ENCODE measurements around the gene EXOC3L2.
"Not testable (repeated sequence)": the region's sequence is repeated elsewhere in the genome, so short reads cannot be mapped to it uniquely, and the experiment has no call there.

EXOC3L2 gene

DNA sequence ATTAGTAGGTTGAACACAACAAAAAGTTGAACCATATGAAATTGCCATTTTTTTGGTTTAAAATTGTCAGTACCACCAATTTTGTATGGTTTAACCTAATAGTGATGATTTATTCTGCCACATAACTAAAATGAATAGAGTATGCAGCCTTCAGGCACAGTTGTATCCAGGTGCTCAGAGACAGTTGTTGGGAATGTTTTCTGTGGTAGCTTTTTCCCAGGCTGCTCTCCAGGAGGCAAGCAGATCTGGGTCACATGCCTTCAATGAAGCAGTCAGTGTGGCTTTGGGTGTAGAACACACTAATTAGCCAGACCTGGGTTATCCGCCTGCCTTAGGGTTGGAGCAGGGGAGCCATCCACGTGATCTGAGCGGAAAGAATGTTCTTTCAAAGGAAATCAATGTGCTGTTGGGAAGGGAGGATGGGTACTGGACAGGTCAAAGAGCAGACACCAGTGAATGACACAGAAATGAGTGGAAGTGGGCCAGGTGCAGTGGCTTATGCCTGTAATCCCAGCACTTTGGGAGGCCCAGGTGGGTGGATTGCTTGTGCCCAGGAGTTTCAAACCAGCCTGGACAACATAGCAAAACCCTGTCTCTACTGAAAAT, 34.5 kb upstream of the EXOC3L2 start:
- TF ChIP-seq, protein P1, sequence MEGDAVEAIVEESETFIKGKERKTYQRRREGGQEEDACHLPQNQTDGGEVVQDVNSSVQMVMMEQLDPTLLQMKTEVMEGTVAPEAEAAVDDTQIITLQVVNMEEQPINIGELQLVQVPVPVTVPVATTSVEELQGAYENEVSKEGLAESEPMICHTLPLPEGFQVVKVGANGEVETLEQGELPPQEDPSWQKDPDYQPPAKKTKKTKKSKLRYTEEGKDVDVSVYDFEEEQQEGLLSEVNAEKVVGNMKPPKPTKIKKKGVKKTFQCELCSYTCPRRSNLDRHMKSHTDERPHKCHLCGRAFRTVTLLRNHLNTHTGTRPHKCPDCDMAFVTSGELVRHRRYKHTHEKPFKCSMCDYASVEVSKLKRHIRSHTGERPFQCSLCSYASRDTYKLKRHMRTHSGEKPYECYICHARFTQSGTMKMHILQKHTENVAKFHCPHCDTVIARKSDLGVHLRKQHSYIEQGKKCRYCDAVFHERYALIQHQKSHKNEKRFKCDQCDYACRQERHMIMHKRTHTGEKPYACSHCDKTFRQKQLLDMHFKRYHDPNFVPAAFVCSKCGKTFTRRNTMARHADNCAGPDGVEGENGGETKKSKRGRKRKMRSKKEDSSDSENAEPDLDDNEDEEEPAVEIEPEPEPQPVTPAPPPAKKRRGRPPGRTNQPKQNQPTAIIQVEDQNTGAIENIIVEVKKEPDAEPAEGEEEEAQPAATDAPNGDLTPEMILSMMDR (IDR thresholded peaks at IDR 0.05; ENCODE audit: low read depth, low read length): no peak
- DNase-seq (ENCODE audit: extremely low read depth, low read depth): no peak

DNA sequence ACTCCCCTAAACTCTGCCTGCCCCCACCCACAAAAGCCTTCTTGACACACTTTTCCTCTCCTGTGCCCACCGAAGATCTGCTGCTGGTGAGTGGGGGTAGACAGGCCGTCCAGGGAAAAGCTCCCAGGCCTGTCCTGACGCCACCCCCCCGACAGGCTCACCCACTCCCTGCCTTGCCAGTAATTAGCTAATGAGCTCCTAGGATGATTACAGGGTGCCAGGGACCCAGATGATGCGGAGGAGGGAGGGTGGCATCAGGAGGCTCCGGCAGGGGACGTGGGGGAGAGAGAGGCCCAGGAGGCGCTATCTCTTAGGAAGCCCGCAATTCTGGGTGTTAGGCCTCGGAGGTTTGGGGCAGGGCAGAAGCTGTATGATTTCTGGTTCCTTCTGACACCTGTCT, 32.9 kb upstream of the EXOC3L2 start:
- TF ChIP-seq, protein P1 (IDR thresholded peaks at IDR 0.05; ENCODE audit: low read depth, low read length): no peak
- DNase-seq (ENCODE audit: extremely low read depth, low read depth): no peak

DNA sequence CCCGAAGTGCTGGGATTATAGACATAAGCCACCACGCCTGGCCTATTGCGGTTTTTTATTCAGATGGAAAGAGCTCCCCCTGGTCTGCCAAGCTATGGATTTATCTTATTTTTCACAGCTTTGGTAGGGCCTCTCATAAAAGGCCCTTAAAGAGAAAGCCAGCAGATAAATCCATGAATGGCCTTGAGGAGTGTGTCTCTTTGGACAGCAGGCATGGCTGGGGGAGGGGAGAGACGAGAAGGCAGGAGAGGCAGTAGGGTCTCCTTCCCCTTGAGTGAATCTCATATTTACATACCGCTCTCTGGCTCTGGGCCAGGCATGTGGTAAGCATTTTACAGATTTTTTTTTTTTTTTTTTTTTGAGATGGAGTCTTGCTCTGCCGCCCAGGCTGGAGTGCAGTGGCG, 31.1 kb upstream of the EXOC3L2 start:
- TF ChIP-seq, protein P1 (IDR thresholded peaks at IDR 0.05; ENCODE audit: low read depth, low read length): no peak
- no peak for DNase-seq (ENCODE audit: extremely low read depth, low read depth)

DNA sequence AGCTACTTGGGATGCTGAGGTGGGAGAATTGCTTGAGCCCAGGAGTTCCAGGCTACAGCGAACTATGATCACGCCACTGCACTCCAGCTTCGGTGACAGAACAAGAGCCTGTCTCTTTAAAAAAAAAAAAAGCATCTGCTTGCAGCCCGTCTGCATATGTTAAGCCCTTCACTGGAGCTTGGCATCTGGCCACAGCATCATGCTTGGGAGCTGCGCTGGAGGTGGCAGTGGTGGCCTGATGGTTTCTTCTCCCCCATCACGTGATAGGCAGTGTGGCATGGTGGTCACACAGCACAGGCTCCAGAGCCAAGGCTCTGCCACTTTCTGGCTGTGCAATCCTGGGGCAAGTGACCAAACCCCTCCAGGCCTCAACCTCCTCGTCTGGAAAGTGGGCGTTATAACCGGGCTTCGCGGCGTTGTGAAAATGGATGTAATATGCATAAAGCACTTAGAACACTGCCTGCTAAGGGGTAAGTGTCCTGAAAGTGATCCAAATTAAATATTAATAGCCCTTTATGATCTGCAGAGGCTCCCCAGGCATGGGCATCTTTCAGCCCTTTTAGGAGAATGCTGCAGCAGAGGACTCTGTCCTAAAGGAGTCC, 30.3 kb upstream of the EXOC3L2 start:
- TF ChIP-seq, protein P1 (IDR thresholded peaks at IDR 0.05; ENCODE audit: low read depth, low read length): no peak

DNA sequence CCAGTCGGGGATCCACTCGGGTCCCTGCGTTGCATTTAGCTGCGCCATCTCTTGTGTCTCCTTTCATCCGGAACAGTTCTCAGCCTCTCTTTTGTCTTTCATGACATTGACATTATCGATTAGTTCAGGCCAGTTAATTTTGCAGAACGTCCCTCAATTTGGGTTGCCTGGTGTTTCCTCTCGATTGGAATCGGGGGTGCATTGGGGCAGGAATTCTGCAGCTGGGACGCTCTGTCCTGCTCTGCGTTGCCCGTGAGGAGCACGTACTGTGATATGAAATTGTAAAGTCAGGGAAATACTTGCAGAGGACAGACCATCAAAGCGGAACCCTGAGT, 28.3 kb upstream of the EXOC3L2 start:
- TF ChIP-seq, protein P1 (IDR thresholded peaks at IDR 0.05; ENCODE audit: low read depth, low read length): no peak
- DNase-seq (ENCODE audit: extremely low read depth, low read depth): no peak

More for the DNA sequence above, 30.3 kb upstream of the EXOC3L2 start:
- DNase-seq (ENCODE audit: extremely low read depth, low read depth): no peak

DNA sequence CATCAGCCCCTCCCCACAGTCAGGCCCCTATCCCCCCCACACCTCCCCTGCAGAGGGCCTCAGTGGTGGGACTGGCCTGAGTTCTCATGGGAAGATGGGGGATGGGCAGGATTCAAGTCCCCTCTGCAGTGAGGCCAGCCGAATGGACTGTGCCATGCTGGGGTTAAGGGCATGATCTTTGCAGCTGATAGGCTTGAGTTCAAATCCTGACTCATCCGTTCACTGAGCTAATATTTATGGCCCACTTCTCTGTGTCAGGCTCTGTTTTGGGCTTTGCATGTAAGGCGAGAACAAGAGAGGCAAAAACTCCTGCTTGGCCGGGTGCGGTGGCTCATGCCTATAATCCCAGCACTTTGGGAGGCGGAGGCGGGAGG, 26.5 kb upstream of the EXOC3L2 start:
- TF ChIP-seq, protein P1 (IDR thresholded peaks at IDR 0.05; ENCODE audit: low read depth, low read length): no peak

DNA sequence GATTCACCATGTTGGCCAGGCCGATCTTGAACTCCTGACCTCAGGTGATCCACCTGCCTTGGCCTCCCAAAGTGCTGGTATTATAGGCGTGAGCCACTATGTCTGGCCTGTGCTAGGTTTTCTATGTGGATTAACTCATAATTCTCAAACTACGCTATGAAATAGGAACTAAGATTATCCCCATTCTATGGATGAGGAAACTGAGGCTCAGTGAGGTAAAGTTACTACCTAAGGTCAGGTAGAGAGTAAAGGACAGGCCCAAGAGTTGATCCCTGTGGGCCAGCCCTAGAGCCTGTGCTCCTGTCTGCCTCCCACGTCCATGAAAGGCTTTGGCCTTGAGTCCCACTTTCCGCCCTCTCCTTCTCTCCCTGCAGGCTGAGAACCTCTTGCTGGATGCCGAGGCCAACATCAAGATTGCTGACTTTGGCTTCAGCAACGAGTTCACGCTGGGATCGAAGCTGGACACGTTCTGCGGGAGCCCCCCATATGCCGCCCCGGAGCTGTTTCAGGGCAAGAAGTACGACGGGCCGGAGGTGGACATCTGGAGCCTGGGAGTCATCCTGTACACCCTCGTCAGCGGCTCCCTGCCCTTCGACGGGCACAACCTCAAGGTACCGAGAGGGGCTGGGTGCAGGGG, 26.0 kb upstream of the EXOC3L2 start:
- TF ChIP-seq, protein P1 (IDR thresholded peaks at IDR 0.05; ENCODE audit: low read depth, low read length): no peak

More for the DNA sequence above, 26.5 kb upstream of the EXOC3L2 start:
- no peak for DNase-seq (ENCODE audit: extremely low read depth, low read depth)

DNA sequence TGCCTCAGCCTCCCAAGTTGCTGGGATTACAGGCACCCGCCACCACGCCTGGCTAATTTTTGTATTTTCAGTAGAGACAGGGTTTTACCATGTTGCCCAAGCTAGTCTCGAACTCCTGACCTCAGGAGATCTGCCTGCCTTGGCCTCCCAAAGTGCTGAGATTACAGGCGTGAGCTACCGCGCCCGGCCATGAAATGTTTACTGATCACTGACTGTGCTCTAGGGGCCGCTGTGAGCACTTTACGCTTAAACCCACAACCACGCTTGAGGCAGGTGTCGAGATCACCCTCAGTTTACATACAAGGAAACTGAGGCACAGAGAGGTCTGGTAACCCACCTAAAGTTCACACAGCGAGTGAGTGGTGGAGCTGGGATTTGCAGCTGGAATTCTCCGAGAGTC, 24.7 kb upstream of the EXOC3L2 start:
- DNase-seq (ENCODE audit: extremely low read depth, low read depth): not testable (repeated sequence)

More for the DNA sequence above, 26.0 kb upstream of the EXOC3L2 start:
- DNase-seq (ENCODE audit: extremely low read depth, low read depth): no peak
